HepG2 (cell line): ENCODE measurements around the gene KCNJ14. TPM values are rescaled to one million over a fixed set of nuclear protein-coding genes. Genes with fewer than 3 reads are reported as not detected.

Experiments
- ATAC-seq: fragments of 200-7000 bp; cut with Tn5 transposase; 3 replicates; pipeline ENCODE4 v1.9.1; 2020; ENCODE audit warnings: mild to moderate bottlenecking, moderate library complexity
- BruUV-seq: library from RNA; stranded (reverse); fragments of 400-500 nt; replicated peaks from 2 replicates; lab custom pipeline; 2021; lab: Mats Ljungman, UMichigan
- CTCF ChIA-PET: fragments of 300-600 bp; formaldehyde crosslinking; extraction: SDS; loops from one replicate; lab custom pipeline; 2021; ENCODE audit warnings: low total read pairs, inconsistent platforms, low intra/inter-chr PET ratio; lab: Yijun Ruan, JAX
- POLR2A ChIA-PET: fragments of 350-600 bp; sonication (Branson Sonifier 250); formaldehyde crosslinking; loops from one replicate; lab custom pipeline; 2020; ENCODE audit warnings: antibody characterized with exemption, inconsistent platforms; lab: Yijun Ruan, JAX
- DNase-seq: peaks from one replicate; pipeline ENCODE4 v3.0.0-alpha.2; 2015; ENCODE audit warnings: low spot score
- FAIRE-seq: peaks from 3 replicates; lab custom pipeline; 2011; peaks lifted over from hg19 to GRCh38; lab: Jason Lieb, UNC
- H2AFZ ChIP-seq: one replicate; pipeline ENCODE4 v1.6.1; 2011; ENCODE audit warnings: low read length, inconsistent platforms
- H3K27ac ChIP-seq: fragments of 300-600 bp; 3 replicates; pipeline ENCODE4 v1.8.0; 2011; ENCODE audit warnings: mixed run types, mild to moderate bottlenecking, mixed read lengths, low read length, inconsistent platforms; ENCODE audit not compliant: insufficient read depth; ENCODE audit errors: extremely low read length
- H3K27me3 ChIP-seq, 2 experiments: fragments of 200-600 bp in 1 of 2; 2 replicates in 1 of 2; 3 replicates in 1 of 2; pipeline versions ENCODE4 v1.6.0 to v1.8.0; 2011; ENCODE audit warnings: low read length in 2 of 2, mild to moderate bottlenecking in 2 of 2, moderate library complexity in 2 of 2, inconsistent platforms in 1 of 2; ENCODE audit not compliant: insufficient read depth in 2 of 2, control insufficient read depth in 1 of 2
- H3K36me3 ChIP-seq, 2 experiments: fragments of 200-600 bp in 1 of 2; replicated peaks in 1 of 2; 2 replicates in 1 of 2; 3 replicates in 1 of 2; pipeline versions ENCODE4 v1.5.1 to v1.8.0; 2011; ENCODE audit warnings: low read length in 2 of 2, inconsistent platforms in 1 of 2; ENCODE audit not compliant: insufficient read depth in 2 of 2, control insufficient read depth in 1 of 2
- H3K4me1 ChIP-seq: 2 replicates; pipeline ENCODE4 v1.5.1; 2012; ENCODE audit warnings: low read length, inconsistent platforms; ENCODE audit not compliant: insufficient read depth
- H3K4me2 ChIP-seq: 2 replicates; pipeline ENCODE4 v1.6.0; 2011; ENCODE audit warnings: low read depth, low read length, inconsistent platforms
- H3K4me3 ChIP-seq, 3 experiments: fragments of 200-600 bp in 1 of 3; sonication (generic), shearing (Covaris generic) in 1 of 3; replicated peaks in 1 of 3; 2 replicates each; pipeline ENCODE4 v1.5.1; 2011 to 2016; ENCODE audit warnings: low read length in 3 of 3, inconsistent platforms in 2 of 3, low read depth in 2 of 3, mild to moderate bottlenecking in 2 of 3, control low read depth in 1 of 3, mixed read lengths in 1 of 3; ENCODE audit not compliant: insufficient read depth in 1 of 3
- H3K79me2 ChIP-seq: one replicate; pipeline ENCODE4 v1.6.1; 2011; ENCODE audit warnings: low read length, inconsistent platforms; ENCODE audit not compliant: insufficient read depth
- H3K9ac ChIP-seq: 2 replicates; pipeline ENCODE4 v1.6.0; 2011; ENCODE audit warnings: mild to moderate bottlenecking, low read depth, low read length, inconsistent platforms; ENCODE audit not compliant: insufficient read depth
- H3K9me3 ChIP-seq: 2 replicates; pipeline ENCODE4 v1.5.1; 2012; ENCODE audit warnings: mild to moderate bottlenecking, low read length
- H4K20me1 ChIP-seq: 2 replicates; pipeline ENCODE4 v1.6.0; 2011; ENCODE audit warnings: inconsistent platforms, mild to moderate bottlenecking, low read length, moderate library complexity; ENCODE audit not compliant: insufficient read depth
- DNMT3B ChIP-seq: conservative IDR thresholded peaks from 2 replicates; pipeline ENCODE4 v1.6.1; 2016; ENCODE audit warnings: missing biosample characterization, control low read depth
- NR3C1 ChIP-seq: sonication (generic); formaldehyde crosslinking; IDR thresholded peaks from 2 replicates; pipeline ENCODE4 v1.4.0; 2020; ENCODE audit warnings: missing genetic modification reagents
- RBFOX2 ChIP-seq: fragments of 200-400 bp; formaldehyde crosslinking; IDR thresholded peaks from 2 replicates; pipeline ENCODE4 v1.6.1; 2017; ENCODE audit warnings: low read depth, mild to moderate bottlenecking, low read length
- ZFP36 ChIP-seq: fragments of 150-350 bp; IDR thresholded peaks from 2 replicates; pipeline ENCODE4 v1.6.1; 2018; ENCODE audit warnings: borderline replicate concordance, low read length, low read depth; ENCODE audit not compliant: partially characterized antibody
- ZNF253 ChIP-seq: sonication (generic); formaldehyde crosslinking; IDR thresholded peaks from 2 replicates; pipeline ENCODE4 v1.8.0; 2022; ENCODE audit warnings: mild to moderate bottlenecking, missing genetic modification reagents, borderline replicate concordance
- ZNF556 ChIP-seq: sonication (generic); formaldehyde crosslinking; IDR thresholded peaks from 2 replicates; pipeline ENCODE4 v1.4.0; 2020; ENCODE audit warnings: mild to moderate bottlenecking, missing genetic modification reagents, borderline replicate concordance
- WGBS: methylation state at CpG from one replicate; pipeline ENCODE4 v1.1.6; 2017; ENCODE audit warnings: low lambda C conversion rate; 5-methylcytosine and 5-hydroxymethylcytosine counted together
- in situ Hi-C: cut with HindIII; loops from 2 replicates; pipeline ENCODE4 v1.10.0; 2017; ENCODE audit warnings: low pct_unique_long_range_greater_than_20kb; ENCODE audit not compliant: extremely low pct_ligation_motif_present
- intact Hi-C: fragments of 100-400 bp; cut with micrococcal nuclease; formaldehyde crosslinking; loops from one replicate; pipeline ENCODE4 v1.10.0; 2022; ENCODE audit not compliant: unreplicated experiment
- polyA plus RNA-seq, 8 experiments: library from polyadenylated mRNA; depleted of rRNA in 3 of 8; stranded (reverse) in 7 of 8; unstranded in 1 of 8; fragments of >200 nt; fragmentation: Illumina TruSeq in 4 of 8; extraction: Trizol in 4 of 8; gene quantifications; 2 replicates each; pipeline versions ENCODE4 v1.2.1 to v1.2.3, GENCODE V29; 2011 to 2016; ENCODE audit warnings: low read depth in 4 of 8, missing spikeins in 1 of 8, mixed read lengths in 1 of 8; ENCODE audit not compliant: insufficient read depth in 1 of 8
- total RNA-seq, 5 experiments: library from RNA; depleted of rRNA; stranded (reverse); fragments of >200 nt; fragmentation: Illumina TruSeq; extraction: Trizol; gene quantifications; 2 replicates each; pipeline ENCODE4 v1.2.3, GENCODE V29; 2016; ENCODE audit warnings: low read depth in 1 of 5
- TF ChIP-seq, protein P1 (sequence below), 2 experiments: fragments of 450-650 bp in 1 of 2; sonication (generic) in 1 of 2; formaldehyde crosslinking; IDR thresholded peaks; 2 replicates each; pipeline versions ENCODE4 v1.5.0 to v1.8.0; 2020 to 2022; ENCODE audit warnings: mild to moderate bottlenecking in 1 of 2, missing genetic modification reagents in 1 of 2
- TF ChIP-seq, protein P2 (sequence below): sonication (generic); formaldehyde crosslinking; conservative IDR thresholded peaks from 2 replicates; pipeline ENCODE4 v1.8.0; 2022; ENCODE audit warnings: mild to moderate bottlenecking, moderate library complexity, missing genetic modification reagents

Gene KCNJ14
- total and polyA plus RNA-seq, 2 of the 13 experiments (the other 11 are each of a cell fraction or from before 2014, with no cell fraction given): 0.20 to 0.51 TPM

- ATAC-seq (no peak), FAIRE-seq (no peak), DNase-seq (no peak)
- Histone ChIP-seq H3K9me3 (no peaks in the 10 kb centered on the region), H3K9ac (no peak overlapping the region), H3K27ac (no peak overlapping the region), H3K27me3 (no peaks in the 10 kb centered on the region), H4K20me1 (no peaks in the 10 kb centered on the region), H3K36me3 (peaks cover 28 to 78% of the 10 kb centered on the region in 2 experiments), H3K79me2 (peaks cover 8% of the 10 kb centered on the region), H3K4me1 (peaks cover 10% of the 10 kb centered on the region), H3K4me2 (no peak overlapping the region), H2AFZ (no peak overlapping the region), H3K4me3 (no peak overlapping the region)
- ChIA-PET POLR2A (no interaction called here), CTCF (no interaction called here)
- 93% methylated on average over 15 of the region's 33 CpGs for WGBS
- TF ChIP-seq NR3C1 (CRISPR knock-in tag) (no peak), RBFOX2 (peak; percentile 72), ZNF556 (CRISPR knock-in tag) (no peak), DNMT3B (CRISPR knock-in tag) (no peak)
- no TSS peak for BruUV-seq
- intact Hi-C loops: no loop called here
- in situ Hi-C loops: no loop called here
Observed at GRCh38 chr19:48452289-48453190, 2.8 kb upstream of the KCNJ14 start.

DNA sequence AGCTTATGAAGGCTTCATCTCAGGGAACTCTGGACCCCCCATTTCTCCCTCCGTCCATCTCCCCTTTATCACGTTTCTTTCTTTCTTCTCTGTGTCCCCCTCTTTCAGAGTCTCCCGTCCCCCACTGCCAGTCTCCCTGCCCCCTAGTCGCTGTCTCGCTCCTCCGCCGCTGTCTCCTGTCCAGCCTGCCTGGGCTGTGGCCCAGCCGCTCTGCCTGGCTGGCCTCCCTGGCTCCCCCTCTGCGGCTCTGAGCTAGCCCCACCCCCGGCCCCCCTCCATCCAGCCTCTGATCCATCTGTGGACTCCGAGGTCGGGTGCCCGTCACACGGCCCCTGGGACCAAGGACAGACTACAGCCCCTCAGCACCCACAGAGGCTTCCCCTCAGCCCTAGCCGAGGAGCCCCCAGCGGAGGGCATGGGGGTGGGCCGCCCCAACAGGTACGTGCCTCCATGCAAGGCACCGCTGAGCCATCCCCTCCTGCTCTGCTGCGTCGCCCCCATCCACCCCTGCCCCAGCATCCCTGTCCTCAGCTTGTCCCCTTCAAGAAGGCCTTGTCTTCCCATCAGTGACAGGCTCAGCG, 1.1 kb upstream of the KCNJ14 start:
- in situ Hi-C loops (no loop called here), intact Hi-C loops (no loop called here)
- BruUV-seq: no TSS peak
- WGBS: 99% methylated on average over 15 of the region's 22 CpGs
- no peak overlapping the region for H3K4me3 ChIP-seq
- no peaks in the 10 kb centered on the region for H3K9me3 ChIP-seq
- no peaks in the 10 kb centered on the region for H4K20me1 ChIP-seq
- H3K27me3 ChIP-seq: no peaks in the 10 kb centered on the region
- FAIRE-seq (no peak), ATAC-seq (no peak), DNase-seq (no peak)
- H2AFZ ChIP-seq: no peak overlapping the region
- H3K4me1 ChIP-seq: no peaks in the 10 kb centered on the region
- no peak overlapping the region for H3K9ac ChIP-seq
- peaks cover 25 to 62% of the 10 kb centered on the region in 2 experiments for H3K36me3 ChIP-seq
- H3K79me2 ChIP-seq: no peaks in the 10 kb centered on the region
- CTCF ChIA-PET: no interaction called here
- no peak overlapping the region for H3K4me2 ChIP-seq
- TF ChIP-seq ZFP36 (no peak), ZNF253 (no peak), RBFOX2 (peak; percentile 53)
- TF ChIP-seq, protein P1, sequence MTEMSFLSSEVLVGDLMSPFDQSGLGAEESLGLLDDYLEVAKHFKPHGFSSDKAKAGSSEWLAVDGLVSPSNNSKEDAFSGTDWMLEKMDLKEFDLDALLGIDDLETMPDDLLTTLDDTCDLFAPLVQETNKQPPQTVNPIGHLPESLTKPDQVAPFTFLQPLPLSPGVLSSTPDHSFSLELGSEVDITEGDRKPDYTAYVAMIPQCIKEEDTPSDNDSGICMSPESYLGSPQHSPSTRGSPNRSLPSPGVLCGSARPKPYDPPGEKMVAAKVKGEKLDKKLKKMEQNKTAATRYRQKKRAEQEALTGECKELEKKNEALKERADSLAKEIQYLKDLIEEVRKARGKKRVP (CRISPR knock-in tag; IDR thresholded peaks at IDR 0.05): no peak
- TF ChIP-seq, protein P2, sequence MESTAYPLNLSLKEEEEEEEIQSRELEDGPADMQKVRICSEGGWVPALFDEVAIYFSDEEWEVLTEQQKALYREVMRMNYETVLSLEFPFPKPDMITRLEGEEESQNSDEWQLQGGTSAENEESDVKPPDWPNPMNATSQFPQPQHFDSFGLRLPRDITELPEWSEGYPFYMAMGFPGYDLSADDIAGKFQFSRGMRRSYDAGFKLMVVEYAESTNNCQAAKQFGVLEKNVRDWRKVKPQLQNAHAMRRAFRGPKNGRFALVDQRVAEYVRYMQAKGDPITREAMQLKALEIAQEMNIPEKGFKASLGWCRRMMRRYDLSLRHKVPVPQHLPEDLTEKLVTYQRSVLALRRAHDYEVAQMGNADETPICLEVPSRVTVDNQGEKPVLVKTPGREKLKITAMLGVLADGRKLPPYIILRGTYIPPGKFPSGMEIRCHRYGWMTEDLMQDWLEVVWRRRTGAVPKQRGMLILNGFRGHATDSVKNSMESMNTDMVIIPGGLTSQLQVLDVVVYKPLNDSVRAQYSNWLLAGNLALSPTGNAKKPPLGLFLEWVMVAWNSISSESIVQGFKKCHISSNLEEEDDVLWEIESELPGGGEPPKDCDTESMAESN (CRISPR knock-in tag): no peak
- H3K27ac ChIP-seq: no peak overlapping the region
- POLR2A ChIA-PET: no interaction called here
